ENCODE results near the gene EGFLAM. TPM values are rescaled to one million over a fixed set of nuclear protein-coding genes. Genes with fewer than 3 reads are reported as not detected.
A peak's percentile ranks its signal among the peaks of the same experiment; 100 is the strongest.

EGFLAM gene
- total RNA-seq, 4 donors from 2014 or later, result 3.5 to 6.7 (median 6.3) TPM

GRCh38 chr5:38420246-38420645, 161.9 kb downstream of the EGFLAM start:
- no peak for DNase-seq
- Histone ChIP-seq H3K36me3 (no peaks in the 10 kb centered on the region), H3K27ac (no peak overlapping the region), H3K4me1 (no peaks in the 10 kb centered on the region), H3K9me3 (no peaks in the 10 kb centered on the region), H3K27me3 (no peaks in the 10 kb centered on the region), H3K4me3 (replicated peaks in 1 of 3) (no peak overlapping the region)
- 92 to 95% methylated on average over 2 of the region's 2 CpGs for WGBS, 2 donors
- TF ChIP-seq POLR2A (IDR thresholded peaks at IDR 0.05), result no peak
- TF ChIP-seq, protein P1, sequence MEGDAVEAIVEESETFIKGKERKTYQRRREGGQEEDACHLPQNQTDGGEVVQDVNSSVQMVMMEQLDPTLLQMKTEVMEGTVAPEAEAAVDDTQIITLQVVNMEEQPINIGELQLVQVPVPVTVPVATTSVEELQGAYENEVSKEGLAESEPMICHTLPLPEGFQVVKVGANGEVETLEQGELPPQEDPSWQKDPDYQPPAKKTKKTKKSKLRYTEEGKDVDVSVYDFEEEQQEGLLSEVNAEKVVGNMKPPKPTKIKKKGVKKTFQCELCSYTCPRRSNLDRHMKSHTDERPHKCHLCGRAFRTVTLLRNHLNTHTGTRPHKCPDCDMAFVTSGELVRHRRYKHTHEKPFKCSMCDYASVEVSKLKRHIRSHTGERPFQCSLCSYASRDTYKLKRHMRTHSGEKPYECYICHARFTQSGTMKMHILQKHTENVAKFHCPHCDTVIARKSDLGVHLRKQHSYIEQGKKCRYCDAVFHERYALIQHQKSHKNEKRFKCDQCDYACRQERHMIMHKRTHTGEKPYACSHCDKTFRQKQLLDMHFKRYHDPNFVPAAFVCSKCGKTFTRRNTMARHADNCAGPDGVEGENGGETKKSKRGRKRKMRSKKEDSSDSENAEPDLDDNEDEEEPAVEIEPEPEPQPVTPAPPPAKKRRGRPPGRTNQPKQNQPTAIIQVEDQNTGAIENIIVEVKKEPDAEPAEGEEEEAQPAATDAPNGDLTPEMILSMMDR (IDR thresholded peaks at IDR 0.05), result no peak
- intact Hi-C loops (cut with DNase I), result no loop called here

- peak; percentile 63 to 67 for DNase-seq
- Histone ChIP-seq H3K27ac (no peak overlapping the region), H3K4me1 (no peaks in the 10 kb centered on the region), H3K36me3 (no peaks in the 10 kb centered on the region), H3K27me3 (no peaks in the 10 kb centered on the region), H3K4me3 (replicated peaks in 1 of 3) (no peak overlapping the region), H3K9me3 (no peaks in the 10 kb centered on the region)
- TF ChIP-seq POLR2A (IDR thresholded peaks at IDR 0.05), result no peak
- TF ChIP-seq, protein P1 (IDR thresholded peaks at IDR 0.05), result peak in 5 of 6 experiments; percentile 17 to 76 (median 62)
- WGBS, 2 donors, result 49 to 50% methylated on average over 6 of the region's 6 CpGs
- intact Hi-C loops (cut with DNase I), result no loop called here
These were observed 162.5 kb downstream of the EGFLAM start for GRCh38 chr5:38420691-38421390.

DNA sequence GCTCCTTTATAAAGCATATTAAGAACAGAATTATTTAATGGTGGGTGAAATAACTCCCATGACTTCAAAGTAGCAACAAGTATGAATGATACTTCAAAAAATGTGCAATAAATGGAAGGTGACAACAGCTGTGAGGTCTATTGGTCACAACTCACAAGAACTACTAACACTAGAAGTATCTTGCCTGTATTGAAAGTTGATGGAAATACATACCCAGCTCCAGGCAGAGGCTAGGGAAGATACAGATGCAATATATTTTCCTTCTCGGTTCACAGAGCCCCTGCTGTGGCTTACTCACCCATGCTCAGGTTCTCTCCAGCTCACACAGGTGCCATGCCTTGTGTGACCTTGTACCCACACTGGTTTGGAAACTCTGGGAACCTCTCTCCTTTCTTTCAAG, 164.3 kb downstream of the EGFLAM start:
- no peak for DNase-seq
- TF ChIP-seq POLR2A (IDR thresholded peaks at IDR 0.05), result no peak
- TF ChIP-seq, protein P1 (IDR thresholded peaks at IDR 0.05), result no peak
- no peaks in the 10 kb centered on the region for H3K27me3 ChIP-seq
- no peak overlapping the region for H3K27ac ChIP-seq
- no peaks in the 10 kb centered on the region for H3K36me3 ChIP-seq
- no peaks in the 10 kb centered on the region for H3K4me1 ChIP-seq
- no peaks in the 10 kb centered on the region for H3K9me3 ChIP-seq
- intact Hi-C loops (cut with DNase I), result no loop called here
- WGBS, 2 donors, result 70 to 85% methylated on average over 1 of the region's 1 CpG
- H3K4me3 ChIP-seq (replicated peaks in 1 of 3), result no peak overlapping the region

- no peak for DNase-seq
- no peak overlapping the region for H3K27ac ChIP-seq
- H3K9me3 ChIP-seq, result no peaks in the 10 kb centered on the region
- no peaks in the 10 kb centered on the region for H3K4me1 ChIP-seq
- no peaks in the 10 kb centered on the region for H3K36me3 ChIP-seq
- WGBS, 2 donors, result 69 to 76% methylated on average over 5 of the region's 5 CpGs
- H3K4me3 ChIP-seq (replicated peaks in 1 of 3), result no peak overlapping the region
- intact Hi-C loops (cut with DNase I), result no loop called here
- no peaks in the 10 kb centered on the region for H3K27me3 ChIP-seq
- no peak for TF ChIP-seq POLR2A (IDR thresholded peaks at IDR 0.05)
- TF ChIP-seq, protein P1 (IDR thresholded peaks at IDR 0.05), result no peak
These were observed 165.2 kb downstream of the EGFLAM start for GRCh38 chr5:38423276-38424147.
